ENCODE data around the gene STRA6. TPM values are rescaled to one million over a fixed set of nuclear protein-coding genes. Genes with fewer than 3 reads are reported as not detected.
A peak's percentile ranks its signal among the peaks of the same experiment; 100 is the strongest.

Gene STRA6
- total and polyA plus RNA-seq, 5 experiments from 2014 or later, result not detected

DNA sequence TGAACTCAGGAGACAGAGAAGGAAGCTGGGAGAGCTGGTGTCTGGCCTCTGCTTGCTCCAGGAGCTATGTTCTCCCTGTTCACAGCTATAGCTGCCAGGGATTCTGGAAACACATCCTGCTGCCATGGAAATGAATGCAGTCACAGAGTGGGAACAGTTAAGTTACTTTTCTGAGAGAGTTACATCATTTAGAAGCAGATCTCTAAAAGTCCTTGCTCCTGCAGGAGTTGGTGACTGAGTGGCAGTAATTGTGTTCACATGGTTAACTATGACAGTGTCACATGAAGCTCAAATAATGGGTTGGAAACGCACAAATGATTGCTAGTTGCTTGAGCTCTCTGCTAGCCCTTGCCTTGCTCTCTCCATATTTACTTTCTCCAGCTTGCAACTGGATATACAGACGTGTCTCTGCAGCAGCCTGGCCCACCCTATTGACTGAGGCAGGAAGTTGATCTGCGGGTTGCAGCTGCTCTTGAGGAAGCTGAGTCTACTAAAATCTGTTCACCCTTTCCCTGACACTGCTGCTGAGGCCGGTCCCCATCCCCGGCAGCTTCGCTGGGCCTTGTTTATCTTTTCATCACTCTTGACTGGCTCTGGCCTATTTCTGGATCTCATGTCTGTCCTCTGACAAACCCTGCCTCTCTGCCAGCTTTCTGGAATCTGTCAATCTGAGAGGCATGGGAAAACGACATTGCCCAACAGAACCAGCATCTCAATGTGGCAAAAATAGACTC, 45.7 kb downstream of the STRA6 start:
- ATAC-seq (peak; percentile 59 to 74), DNase-seq (peak in 2 of 10 donors; percentile 22 to 27)
- H3K9me3 Mint-ChIP-seq, result no peaks in the 10 kb centered on the region
- peaks cover 10 to 20% (median 14%) of the 10 kb centered on the region in 4 donors for H3K4me1 Mint-ChIP-seq
- peak overlapping the region in 2 of 10 donors; percentile 39 to 51 for H3K4me3 Mint-ChIP-seq
- H3K27me3 Mint-ChIP-seq, result peaks cover 4 to 31% (median 14%) of the 10 kb centered on the region in 5 donors
- POLR2A ChIA-PET, result interaction anchor here (1.0 to 1.4 kb wide), 2 partner anchors 21 to 159 kb away, joined by 3 to 4 read pairs; no protein-coding TSS in a partner anchor
- peak overlapping the region in 4 of 10 donors; percentile 16 to 38 (median 27) for H3K27ac Mint-ChIP-seq
- no peaks in the 10 kb centered on the region for H3K36me3 Mint-ChIP-seq

DNA sequence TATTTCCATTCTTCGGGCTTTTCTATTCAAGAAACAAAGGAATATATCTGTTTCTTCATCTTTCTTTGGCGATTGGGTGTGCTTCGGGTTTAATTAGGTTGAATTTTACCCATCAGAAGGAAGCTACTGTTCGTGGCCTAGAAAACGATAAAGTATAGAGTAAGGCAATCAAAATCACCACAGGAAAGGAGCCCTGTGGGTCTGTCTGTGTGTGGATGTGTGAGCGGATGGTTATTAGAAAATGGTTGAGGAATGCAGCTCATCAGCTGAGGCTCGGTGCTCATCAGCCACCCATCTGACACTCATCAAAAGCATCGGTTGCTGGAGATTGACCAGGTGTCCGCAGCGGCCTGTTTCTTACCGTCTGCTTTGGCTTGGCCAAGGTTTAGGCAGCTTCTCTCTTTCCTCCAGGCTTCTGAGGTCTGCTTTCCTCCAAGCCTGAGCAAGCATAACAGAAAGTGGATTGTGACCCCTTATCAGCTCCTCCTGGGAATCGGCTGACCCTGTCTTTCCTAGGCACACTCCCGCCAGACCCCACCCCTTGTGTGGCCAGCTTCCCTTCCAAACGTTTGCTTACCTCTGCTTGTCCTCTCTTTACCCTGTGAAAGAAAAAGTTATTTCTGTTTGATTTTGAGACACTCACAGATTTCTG, 46.7 kb downstream of the STRA6 start:
- Mint-ChIP-seq H3K4me3 (no peak overlapping the region), H3K9me3 (no peaks in the 10 kb centered on the region), H3K36me3 (no peaks in the 10 kb centered on the region), H3K27ac (no peak overlapping the region), H3K4me1 (peaks cover 10 to 20% (median 14%) of the 10 kb centered on the region in 4 donors), H3K27me3 (peaks cover 4 to 31% (median 21%) of the 10 kb centered on the region in 5 donors)
- POLR2A ChIA-PET, result interaction anchor here (1.4 kb wide), 1 partner anchor 20 kb away, joined by 4 read pairs; no protein-coding TSS in a partner anchor
- DNase-seq (no peak), ATAC-seq (no peak)

DNA sequence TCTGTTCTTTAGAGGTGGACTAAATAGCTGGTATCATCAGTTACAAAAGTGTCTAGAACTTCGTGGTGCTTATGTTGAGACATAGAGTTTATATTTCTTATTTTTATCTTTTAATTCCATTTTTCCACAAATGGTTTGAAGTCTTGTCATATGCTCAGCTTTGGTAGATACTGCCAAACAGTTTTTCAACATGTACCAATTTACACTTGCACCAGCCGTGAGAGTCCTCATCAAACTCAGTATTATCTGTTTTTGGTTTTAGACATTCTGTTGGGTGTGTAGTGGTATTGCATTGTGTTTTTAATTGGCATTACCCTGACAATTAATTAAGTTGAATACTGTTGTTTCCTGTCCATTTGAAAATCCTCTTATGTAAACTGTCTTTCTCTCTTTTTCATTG, 55.5 kb downstream of the STRA6 start:
- DNase-seq (no peak), ATAC-seq (no peak)
- H3K4me3 Mint-ChIP-seq, result no peak overlapping the region
- H3K27me3 Mint-ChIP-seq, result peaks cover 17 to 59% (median 40%) of the 10 kb centered on the region in 5 donors
- H3K4me1 Mint-ChIP-seq, result no peaks in the 10 kb centered on the region
- peaks cover 0 to 11% (median 3%) of the 10 kb centered on the region in 3 donors for H3K36me3 Mint-ChIP-seq
- H3K9me3 Mint-ChIP-seq, result peaks cover 0 to 25% (median 4%) of the 10 kb centered on the region in 9 donors
- H3K27ac Mint-ChIP-seq, result no peak overlapping the region
- POLR2A ChIA-PET, result no interaction called here

DNA sequence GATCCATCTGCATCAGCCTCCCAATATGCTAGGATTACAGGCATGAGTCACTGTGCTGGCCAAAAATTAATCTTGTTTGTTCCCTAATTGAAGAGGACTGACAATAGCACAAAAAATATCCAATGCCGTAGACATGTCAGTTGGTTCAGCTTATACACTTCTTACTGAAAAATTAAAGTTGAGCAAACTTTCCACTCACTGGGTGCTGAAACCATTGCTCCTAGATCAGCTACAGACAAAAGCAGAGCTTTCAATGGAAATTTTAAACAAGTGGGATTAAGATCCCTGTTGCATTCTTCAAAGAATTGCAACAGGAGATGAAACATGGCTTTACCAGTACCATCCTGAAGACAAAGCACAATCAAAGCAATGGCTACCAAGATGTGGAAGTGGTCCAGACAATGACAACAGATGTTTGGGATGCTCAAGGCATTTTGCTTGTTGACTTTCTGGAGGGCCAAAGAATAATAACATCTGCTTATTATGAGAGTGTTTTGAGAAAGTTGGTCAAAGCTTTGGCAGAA, 56.2 kb downstream of the STRA6 start:
- ATAC-seq (no peak), DNase-seq (no peak)
- H3K27me3 Mint-ChIP-seq, result peaks cover 16 to 61% (median 37%) of the 10 kb centered on the region in 5 donors
- H3K36me3 Mint-ChIP-seq, result peaks cover 0 to 11% (median 3%) of the 10 kb centered on the region in 3 donors
- H3K27ac Mint-ChIP-seq, result no peak overlapping the region
- no peaks in the 10 kb centered on the region for H3K4me1 Mint-ChIP-seq
- no peak overlapping the region for H3K4me3 Mint-ChIP-seq
- POLR2A ChIA-PET, result no interaction called here
- peaks cover 0 to 25% (median 4%) of the 10 kb centered on the region in 9 donors for H3K9me3 Mint-ChIP-seq

DNA sequence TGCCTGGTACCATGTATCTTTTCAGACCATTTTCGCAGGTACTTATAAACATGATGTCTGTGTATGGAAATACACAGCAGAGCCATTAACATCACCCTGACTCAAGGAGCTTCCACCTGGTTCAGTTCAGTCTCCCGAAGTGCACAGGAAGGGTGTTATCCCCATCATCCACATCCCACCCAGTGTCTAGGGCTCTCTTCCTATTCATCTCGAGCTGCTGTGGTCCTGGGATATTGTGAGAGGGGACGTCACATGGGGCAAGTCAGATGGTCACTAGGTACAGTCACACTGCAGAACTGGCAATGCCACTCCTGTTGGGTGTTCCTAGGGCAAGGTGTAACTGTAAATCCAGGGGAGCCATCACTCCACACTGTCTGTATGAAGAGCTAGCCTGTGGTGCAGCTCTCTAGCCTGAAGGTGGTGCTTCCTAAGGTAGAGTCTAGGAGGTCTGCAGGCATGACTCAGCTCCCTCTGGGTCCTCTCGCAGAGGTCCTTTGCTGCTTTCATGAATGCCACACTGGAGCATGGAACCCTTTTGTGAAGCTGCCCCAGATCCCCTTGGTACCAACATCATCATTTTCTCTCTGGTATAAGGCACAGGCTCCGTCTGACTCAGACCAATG, 58.3 kb downstream of the STRA6 start:
- H3K36me3 Mint-ChIP-seq, result peaks cover 0 to 11% (median 3%) of the 10 kb centered on the region in 3 donors
- POLR2A ChIA-PET, result no interaction called here
- no peak overlapping the region for H3K4me3 Mint-ChIP-seq
- DNase-seq, result no peak
- ATAC-seq, result no peak
- peaks cover 14 to 59% (median 37%) of the 10 kb centered on the region in 5 donors for H3K27me3 Mint-ChIP-seq
- H3K4me1 Mint-ChIP-seq, result no peaks in the 10 kb centered on the region
- no peak overlapping the region for H3K27ac Mint-ChIP-seq
- H3K9me3 Mint-ChIP-seq, result peaks cover 0 to 25% (median 4%) of the 10 kb centered on the region in 9 donors

DNA sequence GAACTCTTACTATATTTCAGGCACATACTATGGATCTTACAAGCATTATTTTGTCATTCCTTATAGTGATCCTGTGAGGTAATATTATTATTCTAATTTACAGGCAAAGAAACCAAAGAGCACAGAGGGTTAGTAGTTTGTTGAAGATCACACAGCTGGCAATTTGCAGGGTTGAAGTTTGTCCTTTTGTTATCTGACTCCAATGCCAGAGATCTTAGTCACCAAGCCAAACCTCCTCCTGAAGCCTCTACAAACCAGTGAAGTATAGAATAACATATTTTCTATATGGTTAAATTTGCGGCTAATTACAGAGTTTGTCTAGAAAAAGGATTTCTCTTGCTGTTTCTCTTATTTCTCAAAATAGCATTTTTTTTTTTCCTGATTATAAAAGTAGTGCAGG, 61.0 kb downstream of the STRA6 start:
- DNase-seq (no peak), ATAC-seq (no peak)
- Mint-ChIP-seq H3K9me3 (peaks cover 0 to 12% (median 2%) of the 10 kb centered on the region in 9 donors), H3K4me3 (no peak overlapping the region), H3K27ac (no peak overlapping the region), H3K4me1 (peaks cover 6 to 11% (median 10%) of the 10 kb centered on the region in 4 donors), H3K27me3 (peaks cover 24 to 66% (median 52%) of the 10 kb centered on the region in 5 donors), H3K36me3 (peaks cover 0 to 5% (median 3%) of the 10 kb centered on the region in 3 donors)
- POLR2A ChIA-PET, result no interaction called here

DNA sequence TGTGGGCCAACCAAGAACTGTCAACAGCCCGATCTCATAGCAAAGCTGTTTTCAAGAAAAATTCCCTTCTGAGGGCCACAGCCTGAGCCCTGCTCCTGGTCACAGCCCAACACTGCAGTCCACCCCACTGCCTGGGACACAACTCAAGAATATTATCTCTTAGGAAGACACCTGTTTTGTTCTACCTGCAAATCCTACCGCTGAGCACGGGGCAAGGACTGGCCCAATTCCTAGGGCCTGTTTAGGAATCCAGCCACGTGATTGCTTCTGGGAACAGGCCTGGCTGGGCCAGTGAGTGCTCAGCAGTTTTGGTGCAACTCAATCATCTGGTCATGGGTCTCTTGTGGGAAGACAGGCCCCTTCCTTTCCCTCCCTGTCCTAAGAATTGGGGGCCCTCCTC, 63.9 kb downstream of the STRA6 start:
- no peak for DNase-seq
- H3K4me1 Mint-ChIP-seq, result peaks cover 10 to 27% (median 23%) of the 10 kb centered on the region in 4 donors
- POLR2A ChIA-PET, result interaction anchor here (0.6 to 1.1 kb wide), 2 partner anchors 9 to 1563 kb away, joined by 3 to 4 read pairs; no protein-coding TSS in a partner anchor
- no peaks in the 10 kb centered on the region for H3K9me3 Mint-ChIP-seq
- peak overlapping the region in 1 of 10 donors; percentile 85 for H3K27ac Mint-ChIP-seq
- H3K4me3 Mint-ChIP-seq, result no peak overlapping the region
- H3K27me3 Mint-ChIP-seq, result peaks cover 21 to 85% (median 54%) of the 10 kb centered on the region in 5 donors
- no peak for ATAC-seq
- peaks cover 0 to 2% (median 0%) of the 10 kb centered on the region in 3 donors for H3K36me3 Mint-ChIP-seq

DNA sequence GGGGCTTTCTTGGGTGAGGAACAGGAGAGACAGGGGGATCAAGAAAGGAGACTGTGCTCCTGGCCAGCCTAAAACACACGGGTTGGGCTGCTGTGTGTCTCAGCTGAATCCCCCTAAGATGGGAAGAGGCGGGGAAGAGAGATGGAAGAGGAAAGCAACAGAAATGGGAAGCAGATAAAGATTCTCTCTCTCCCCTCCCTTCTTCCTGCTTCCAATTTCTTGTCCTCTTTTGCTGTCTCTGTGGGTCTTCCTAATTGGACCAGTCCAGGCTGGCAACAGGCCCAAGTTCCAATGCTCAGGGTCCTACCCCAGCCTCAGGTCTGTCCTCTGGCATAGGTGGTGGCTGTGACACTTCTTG, 65.1 kb downstream of the STRA6 start:
- peak overlapping the region in 7 of 10 donors; percentile 23 to 86 (median 77) for H3K4me3 Mint-ChIP-seq
- POLR2A ChIA-PET, result interaction anchor here (0.6 kb wide), 1 partner anchor 1024 kb away, joined by 5 read pairs; no protein-coding TSS in a partner anchor
- no peak for ATAC-seq
- no peak for DNase-seq
- H3K27me3 Mint-ChIP-seq, result peaks cover 20 to 92% (median 61%) of the 10 kb centered on the region in 5 donors
- peaks cover 0 to 2% (median 0%) of the 10 kb centered on the region in 3 donors for H3K36me3 Mint-ChIP-seq
- H3K4me1 Mint-ChIP-seq, result peaks cover 10 to 30% (median 25%) of the 10 kb centered on the region in 4 donors
- H3K27ac Mint-ChIP-seq, result peak overlapping the region in 1 of 10 donors; percentile 53
- H3K9me3 Mint-ChIP-seq, result no peaks in the 10 kb centered on the region

DNA sequence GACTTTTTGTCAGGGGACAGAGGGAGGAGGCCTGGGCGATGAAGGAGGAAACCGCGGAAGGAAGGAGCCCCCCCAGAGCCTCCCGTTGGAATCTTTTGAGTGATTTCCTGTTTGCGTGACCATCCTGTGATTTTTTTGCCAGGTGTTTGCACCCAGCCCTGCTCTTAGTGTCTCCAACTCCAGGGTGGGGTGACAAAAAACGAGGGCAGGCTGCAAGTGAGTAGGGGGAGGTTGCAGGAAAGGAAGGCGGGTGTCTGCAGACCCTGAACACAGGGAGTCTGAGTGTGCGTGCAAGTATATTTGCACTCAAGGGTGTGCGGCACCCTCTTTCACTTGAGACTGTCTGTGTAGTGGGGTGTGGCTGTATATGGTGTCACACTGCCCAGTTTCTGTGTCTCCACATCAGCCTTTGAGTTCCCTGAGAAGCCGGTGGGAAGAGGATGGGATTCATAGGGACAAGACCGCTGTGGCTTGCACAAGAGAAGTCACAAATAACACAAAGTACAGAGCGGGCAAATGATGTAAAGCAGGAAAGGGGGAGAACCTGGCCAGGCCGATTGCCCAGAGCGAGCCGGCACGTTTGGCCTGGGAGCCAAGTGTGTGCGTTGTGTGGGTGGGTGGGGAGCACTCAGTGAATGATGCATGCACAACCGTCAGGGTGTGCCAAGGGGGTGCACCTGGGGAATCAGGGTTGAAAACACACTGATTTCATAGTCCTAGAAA, 65.6 kb downstream of the STRA6 start:
- H3K27me3 Mint-ChIP-seq, result peaks cover 23 to 92% (median 61%) of the 10 kb centered on the region in 5 donors
- H3K36me3 Mint-ChIP-seq, result peaks cover 0 to 2% (median 0%) of the 10 kb centered on the region in 3 donors

DNA sequence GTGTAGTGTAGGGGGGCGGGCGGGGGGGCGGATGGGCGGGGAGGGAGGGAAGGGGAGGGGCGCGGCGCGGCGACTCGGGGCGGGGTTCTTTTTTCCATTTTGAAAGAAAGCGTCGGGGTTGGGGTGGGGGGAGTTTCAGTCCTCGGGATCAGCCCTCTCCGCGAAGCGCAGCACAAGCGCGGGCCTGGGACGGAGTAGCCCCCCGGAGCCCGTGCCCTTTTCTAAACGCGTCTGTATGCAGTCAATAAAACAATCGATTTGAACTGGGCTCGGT, 66.1 kb downstream of the STRA6 start:
- peak overlapping the region; percentile 69 to 86 (median 76) for H3K4me3 Mint-ChIP-seq
- POLR2A ChIA-PET, result no interaction called here
- DNase-seq (no peak), ATAC-seq (peak in 1 of 2 donors; percentile 37)
- H3K4me1 Mint-ChIP-seq, result peaks cover 16 to 36% (median 32%) of the 10 kb centered on the region in 4 donors
- peaks cover 0 to 2% (median 0%) of the 10 kb centered on the region in 3 donors for H3K36me3 Mint-ChIP-seq
- H3K9me3 Mint-ChIP-seq, result no peaks in the 10 kb centered on the region
- peaks cover 28 to 92% (median 62%) of the 10 kb centered on the region in 5 donors for H3K27me3 Mint-ChIP-seq
- peak overlapping the region in 1 of 10 donors; percentile 22 for H3K27ac Mint-ChIP-seq

More for the DNA sequence above, 65.6 kb downstream of the STRA6 start:
- Mint-ChIP-seq H3K4me1 (peaks cover 13 to 33% (median 28%) of the 10 kb centered on the region in 4 donors), H3K4me3 (peak overlapping the region; percentile 69 to 86 (median 76)), H3K27ac (peak overlapping the region in 3 of 10 donors; percentile 9 to 53 (median 46)), H3K9me3 (no peaks in the 10 kb centered on the region)
- POLR2A ChIA-PET, result no interaction called here
- no peak for DNase-seq
- ATAC-seq, result peak in 1 of 2 donors; percentile 21

DNA sequence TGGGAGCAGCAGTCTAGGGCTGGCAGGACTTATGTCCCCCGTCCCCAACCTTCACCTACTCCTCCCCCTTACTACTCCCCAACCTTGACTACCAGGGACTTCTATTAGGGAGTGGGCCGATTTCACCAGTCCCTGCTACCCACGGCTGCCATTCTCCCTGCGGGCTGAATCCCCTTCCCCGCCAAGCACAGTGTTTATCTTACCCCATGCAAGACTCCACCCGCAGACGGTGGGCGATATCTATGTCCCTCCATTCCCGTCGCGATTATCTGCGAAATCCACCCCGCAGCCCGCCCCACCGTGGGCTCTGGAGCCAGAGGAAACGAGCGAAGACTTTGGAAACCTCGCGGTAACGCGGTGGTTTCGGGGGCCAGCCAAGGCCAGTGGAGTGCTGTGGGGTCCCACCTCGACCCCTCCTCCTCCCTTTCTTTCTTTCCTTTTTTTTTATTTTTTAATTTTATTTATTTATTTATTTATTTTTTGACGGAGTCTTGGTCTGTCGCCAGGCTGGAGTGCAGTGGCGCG, 67.5 kb downstream of the STRA6 start:
- peak overlapping the region; percentile 40 to 79 (median 68) for H3K4me3 Mint-ChIP-seq
- peaks cover 35 to 97% (median 63%) of the 10 kb centered on the region in 5 donors for H3K27me3 Mint-ChIP-seq
- H3K9me3 Mint-ChIP-seq, result no peaks in the 10 kb centered on the region
- DNase-seq (no peak), ATAC-seq (no peak)
- POLR2A ChIA-PET, result interaction anchor here (1.0 kb wide), 1 partner anchor 21 kb away, joined by 4 read pairs; no protein-coding TSS in a partner anchor
- peaks cover 0 to 2% (median 0%) of the 10 kb centered on the region in 3 donors for H3K36me3 Mint-ChIP-seq
- peak overlapping the region in 1 of 10 donors; percentile 25 for H3K27ac Mint-ChIP-seq
- H3K4me1 Mint-ChIP-seq, result peaks cover 17 to 42% (median 39%) of the 10 kb centered on the region in 4 donors
